GM12878 (cell line): Measurements from ENCODE around the gene EDEM3. TPM values are rescaled to one million over a fixed set of nuclear protein-coding genes. Genes with fewer than 3 reads are reported as not detected.

Experiments
- ASH2L ChIP-seq: fragments of 300-600, 200-600 bp; sonication (generic); IDR thresholded peaks from 2 replicates; pipeline ENCODE4 v1.6.1; 2017; ENCODE audit warnings: low read depth, mild to moderate bottlenecking, borderline replicate concordance
- BCL11A ChIP-seq: IDR thresholded peaks from 2 replicates; pipeline ENCODE4 v1.6.1; 2011; ENCODE audit warnings: low read depth, low read length
- CBX3 ChIP-seq: fragments of 200-600 bp; sonication (generic); IDR thresholded peaks from 2 replicates; pipeline ENCODE4 v1.6.1; 2016; ENCODE audit warnings: low read depth, borderline replicate concordance
- CHD4 ChIP-seq: fragments of 200-600 bp; sonication (generic); IDR thresholded peaks from 2 replicates; pipeline ENCODE4 v1.6.1; 2016; ENCODE audit warnings: mild to moderate bottlenecking
- HSF1 ChIP-seq: fragments of 150-350 bp; IDR thresholded peaks from 2 replicates; pipeline ENCODE4 v1.6.1; 2014; ENCODE audit warnings: mild to moderate bottlenecking, low read depth, low read length
- JUND ChIP-seq: IDR thresholded peaks from 2 replicates; pipeline ENCODE4 v1.6.1; 2012; ENCODE audit warnings: low read depth, mild to moderate bottlenecking, low read length, improper control_type of control experiment, moderate library complexity
- MLLT1 ChIP-seq: fragments of 450-650 bp; IDR thresholded peaks from 2 replicates; pipeline ENCODE4 v1.6.1; 2016; ENCODE audit warnings: mild to moderate bottlenecking
- MYC ChIP-seq: IDR thresholded peaks from 2 replicates; pipeline ENCODE4 v1.6.1; 2011; ENCODE audit warnings: mild to moderate bottlenecking, low read length, moderate library complexity, inconsistent platforms; ENCODE audit not compliant: insufficient read depth, insufficient replicate concordance, insufficient read length, severe bottlenecking
- NR2C1 ChIP-seq: fragments of 450-650 bp; IDR thresholded peaks from 2 replicates; pipeline ENCODE4 v1.6.1; 2017; ENCODE audit warnings: antibody characterized with exemption, mild to moderate bottlenecking, moderate library complexity
- SREBF1 ChIP-seq: IDR thresholded peaks from 2 replicates; pipeline ENCODE4 v1.6.1; 2012; ENCODE audit warnings: mild to moderate bottlenecking, low read length
- SUZ12 ChIP-seq: fragments of 200-600 bp; sonication (generic); IDR thresholded peaks from one replicate; pipeline ENCODE4 v1.6.1; 2018; ENCODE audit warnings: antibody characterized with exemption, mild to moderate bottlenecking; ENCODE audit not compliant: unreplicated experiment
- TCF12 ChIP-seq: IDR thresholded peaks from 2 replicates; pipeline ENCODE4 v1.6.1; 2011; ENCODE audit warnings: low read depth, mild to moderate bottlenecking, low read length
- ZSCAN29 ChIP-seq: fragments of 450-650 bp; IDR thresholded peaks from 2 replicates; pipeline ENCODE4 v1.6.1; 2017; ENCODE audit warnings: mild to moderate bottlenecking, moderate library complexity
- polyA plus RNA-seq, 11 experiments: library from polyadenylated mRNA; depleted of rRNA in 4 of 11; unstranded in 6 of 11; stranded (reverse) in 5 of 11; fragments of >200 nt; fragmentation: Nextera tagmentation in 4 of 11; fragmentation: Illumina TruSeq in 1 of 11; extraction: Ambion mirVana in 4 of 11; extraction: Trizol in 1 of 11; gene quantifications; 1 replicate in 1 of 11; 2 replicates in 10 of 11; pipeline versions ENCODE4 v1.2.1 to v1.2.3, GENCODE V29; 2011 to 2016; ENCODE audit warnings: inconsistent platforms in 2 of 11, missing spikeins in 2 of 11, low read depth in 1 of 11
- total RNA-seq, 4 experiments: library from RNA; depleted of rRNA in 3 of 4; stranded (reverse); fragments of >200 nt in 3 of 4; fragmentation: Illumina TruSeq in 1 of 4; extraction: Trizol in 1 of 4; gene quantifications; 2 replicates each; pipeline versions ENCODE4 v1.2.1 to v1.2.3, GENCODE V29; 2013 to 2021
- TF ChIP-seq, protein P1 (sequence below): IDR thresholded peaks from 2 replicates; pipeline ENCODE4 v1.6.1; 2011; ENCODE audit warnings: mild to moderate bottlenecking, low read depth, low read length, moderate library complexity; ENCODE audit not compliant: insufficient replicate concordance
- TF ChIP-seq, protein P2 (sequence below): IDR thresholded peaks from 2 replicates; pipeline ENCODE4 v1.6.1; 2012; ENCODE audit warnings: low read depth, low read length, improper control_type of control experiment
- TF ChIP-seq, protein P3 (sequence below): IDR thresholded peaks from 2 replicates; pipeline ENCODE4 v1.6.1; 2012; ENCODE audit warnings: improper control_type of control experiment, low read depth, low read length; ENCODE audit not compliant: insufficient replicate concordance

Gene EDEM3
- total and polyA plus RNA-seq, 10 of the 15 experiments (the other 5 are each of a cell fraction or from before 2014, with no cell fraction given) = 6.4 to 19.3 (median 14.3) TPM

DNA sequence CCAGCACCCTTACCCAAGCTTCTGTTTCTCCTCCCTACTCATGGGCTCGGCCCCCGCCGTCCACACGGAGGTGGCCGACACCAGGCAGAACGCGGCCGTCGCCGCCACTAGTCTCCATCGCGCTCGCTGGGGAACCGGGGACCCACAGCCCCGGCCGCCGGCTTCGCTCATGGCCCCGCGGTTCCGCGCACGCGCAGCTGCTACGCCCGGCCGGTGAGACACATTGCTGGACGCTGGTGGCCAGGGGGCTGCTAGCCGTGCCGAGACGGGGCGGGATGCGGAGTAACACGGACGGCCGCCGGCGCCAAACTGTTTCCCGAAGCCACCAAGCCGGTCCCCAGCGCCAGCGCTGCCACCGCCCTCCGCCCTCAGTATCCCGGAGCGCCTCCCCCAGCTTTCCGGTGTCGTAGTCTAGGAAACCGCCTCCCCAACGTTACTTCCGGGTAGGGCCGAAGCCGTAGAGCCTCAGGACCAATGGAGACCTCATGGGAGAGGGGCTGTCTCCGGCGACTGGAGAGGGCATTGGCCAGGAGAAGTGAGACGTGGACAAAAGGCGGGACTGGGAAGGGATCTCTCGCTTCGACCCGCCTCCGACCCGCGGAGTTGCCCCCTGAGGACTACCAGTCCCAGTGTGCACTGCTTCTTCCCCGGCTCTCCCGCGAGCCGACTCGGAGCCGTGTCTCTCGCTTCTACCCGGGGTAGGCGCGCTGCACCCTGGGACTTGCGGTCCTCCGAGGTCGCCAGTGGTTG, at the start of gene EDEM3 (continued):
- no peak; the same call in 1 of the 2 replicates for TF ChIP-seq TCF12
- TF ChIP-seq NR2C1 = peak; percentile 70
- TF ChIP-seq HSF1 = no peak
- TF ChIP-seq CBX3 = no peak
- no peak for TF ChIP-seq MYC
- TF ChIP-seq ZSCAN29 = no peak
- TF ChIP-seq, protein P1, sequence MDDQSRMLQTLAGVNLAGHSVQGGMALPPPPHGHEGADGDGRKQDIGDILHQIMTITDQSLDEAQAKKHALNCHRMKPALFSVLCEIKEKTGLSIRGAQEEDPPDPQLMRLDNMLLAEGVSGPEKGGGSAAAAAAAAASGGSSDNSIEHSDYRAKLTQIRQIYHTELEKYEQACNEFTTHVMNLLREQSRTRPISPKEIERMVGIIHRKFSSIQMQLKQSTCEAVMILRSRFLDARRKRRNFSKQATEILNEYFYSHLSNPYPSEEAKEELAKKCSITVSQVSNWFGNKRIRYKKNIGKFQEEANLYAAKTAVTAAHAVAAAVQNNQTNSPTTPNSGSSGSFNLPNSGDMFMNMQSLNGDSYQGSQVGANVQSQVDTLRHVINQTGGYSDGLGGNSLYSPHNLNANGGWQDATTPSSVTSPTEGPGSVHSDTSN = no peak
- 0 out of 2 replicates have a peak, but pooled peaks have one; percentile 38 for TF ChIP-seq ASH2L
- TF ChIP-seq SREBF1 = peak; percentile 17; the same call in 1 of the 2 replicates
- TF ChIP-seq, protein P2, sequence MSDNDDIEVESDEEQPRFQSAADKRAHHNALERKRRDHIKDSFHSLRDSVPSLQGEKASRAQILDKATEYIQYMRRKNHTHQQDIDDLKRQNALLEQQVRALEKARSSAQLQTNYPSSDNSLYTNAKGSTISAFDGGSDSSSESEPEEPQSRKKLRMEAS = no peak
- TF ChIP-seq BCL11A = no peak
- TF ChIP-seq, protein P3, sequence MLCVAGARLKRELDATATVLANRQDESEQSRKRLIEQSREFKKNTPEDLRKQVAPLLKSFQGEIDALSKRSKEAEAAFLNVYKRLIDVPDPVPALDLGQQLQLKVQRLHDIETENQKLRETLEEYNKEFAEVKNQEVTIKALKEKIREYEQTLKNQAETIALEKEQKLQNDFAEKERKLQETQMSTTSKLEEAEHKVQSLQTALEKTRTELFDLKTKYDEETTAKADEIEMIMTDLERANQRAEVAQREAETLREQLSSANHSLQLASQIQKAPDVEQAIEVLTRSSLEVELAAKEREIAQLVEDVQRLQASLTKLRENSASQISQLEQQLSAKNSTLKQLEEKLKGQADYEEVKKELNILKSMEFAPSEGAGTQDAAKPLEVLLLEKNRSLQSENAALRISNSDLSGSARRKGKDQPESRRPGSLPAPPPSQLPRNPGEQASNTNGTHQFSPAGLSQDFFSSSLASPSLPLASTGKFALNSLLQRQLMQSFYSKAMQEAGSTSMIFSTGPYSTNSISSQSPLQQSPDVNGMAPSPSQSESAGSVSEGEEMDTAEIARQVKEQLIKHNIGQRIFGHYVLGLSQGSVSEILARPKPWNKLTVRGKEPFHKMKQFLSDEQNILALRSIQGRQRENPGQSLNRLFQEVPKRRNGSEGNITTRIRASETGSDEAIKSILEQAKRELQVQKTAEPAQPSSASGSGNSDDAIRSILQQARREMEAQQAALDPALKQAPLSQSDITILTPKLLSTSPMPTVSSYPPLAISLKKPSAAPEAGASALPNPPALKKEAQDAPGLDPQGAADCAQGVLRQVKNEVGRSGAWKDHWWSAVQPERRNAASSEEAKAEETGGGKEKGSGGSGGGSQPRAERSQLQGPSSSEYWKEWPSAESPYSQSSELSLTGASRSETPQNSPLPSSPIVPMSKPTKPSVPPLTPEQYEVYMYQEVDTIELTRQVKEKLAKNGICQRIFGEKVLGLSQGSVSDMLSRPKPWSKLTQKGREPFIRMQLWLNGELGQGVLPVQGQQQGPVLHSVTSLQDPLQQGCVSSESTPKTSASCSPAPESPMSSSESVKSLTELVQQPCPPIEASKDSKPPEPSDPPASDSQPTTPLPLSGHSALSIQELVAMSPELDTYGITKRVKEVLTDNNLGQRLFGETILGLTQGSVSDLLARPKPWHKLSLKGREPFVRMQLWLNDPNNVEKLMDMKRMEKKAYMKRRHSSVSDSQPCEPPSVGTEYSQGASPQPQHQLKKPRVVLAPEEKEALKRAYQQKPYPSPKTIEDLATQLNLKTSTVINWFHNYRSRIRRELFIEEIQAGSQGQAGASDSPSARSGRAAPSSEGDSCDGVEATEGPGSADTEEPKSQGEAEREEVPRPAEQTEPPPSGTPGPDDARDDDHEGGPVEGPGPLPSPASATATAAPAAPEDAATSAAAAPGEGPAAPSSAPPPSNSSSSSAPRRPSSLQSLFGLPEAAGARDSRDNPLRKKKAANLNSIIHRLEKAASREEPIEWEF = no peak
- no peak for TF ChIP-seq CHD4
- TF ChIP-seq JUND = no peak
- no peak for TF ChIP-seq MLLT1
- TF ChIP-seq SUZ12 = no peak
